ENCODE measurements around the gene SETD4. TPM values are rescaled to one million over a fixed set of nuclear protein-coding genes. Genes with fewer than 3 reads are reported as not detected.

Gene SETD4
- total RNA-seq, 1 donor from 2014 or later, result 26.3 TPM

Small RNA genes lying within 50 kb of the gene (small RNA-seq; reads per million reads assigned to genes)
- not detected for gene RNU6-992P (ENCODE audit: low replicate concordance)

Other genes starting within 250 kb of the SETD4 start
- gene CBR1, start 9.5 kb upstream of the SETD4 start, total RNA-seq, result 15.0 TPM
- gene CBR3, start 74.6 kb upstream of the SETD4 start, total RNA-seq, result 0.98 TPM
- 52.6 TPM for gene DOP1B, start 96.3 kb upstream of the SETD4 start, total RNA-seq